Fibroblast of mammary gland (primary cell): ENCODE data around the gene MKNK1.

ENCODE experiments used
- DNase-seq: peaks from one replicate; pipeline ENCODE4 v3.0.0-alpha.2; 2010; ENCODE audit warnings: low read depth
- H3K4me3 ChIP-seq: 2 replicates; pipeline ENCODE4 v1.5.1; 2011; ENCODE audit warnings: low read depth, mild to moderate bottlenecking, low read length, moderate library complexity; ENCODE audit not compliant: control insufficient read depth
- TF ChIP-seq, protein P1 (sequence below): conservative IDR thresholded peaks from 2 replicates; pipeline ENCODE4 v1.5.1; 2011; ENCODE audit warnings: low read depth, low read length, inconsistent platforms; ENCODE audit not compliant: control insufficient read depth, insufficient read depth

Gene MKNK1

DNA sequence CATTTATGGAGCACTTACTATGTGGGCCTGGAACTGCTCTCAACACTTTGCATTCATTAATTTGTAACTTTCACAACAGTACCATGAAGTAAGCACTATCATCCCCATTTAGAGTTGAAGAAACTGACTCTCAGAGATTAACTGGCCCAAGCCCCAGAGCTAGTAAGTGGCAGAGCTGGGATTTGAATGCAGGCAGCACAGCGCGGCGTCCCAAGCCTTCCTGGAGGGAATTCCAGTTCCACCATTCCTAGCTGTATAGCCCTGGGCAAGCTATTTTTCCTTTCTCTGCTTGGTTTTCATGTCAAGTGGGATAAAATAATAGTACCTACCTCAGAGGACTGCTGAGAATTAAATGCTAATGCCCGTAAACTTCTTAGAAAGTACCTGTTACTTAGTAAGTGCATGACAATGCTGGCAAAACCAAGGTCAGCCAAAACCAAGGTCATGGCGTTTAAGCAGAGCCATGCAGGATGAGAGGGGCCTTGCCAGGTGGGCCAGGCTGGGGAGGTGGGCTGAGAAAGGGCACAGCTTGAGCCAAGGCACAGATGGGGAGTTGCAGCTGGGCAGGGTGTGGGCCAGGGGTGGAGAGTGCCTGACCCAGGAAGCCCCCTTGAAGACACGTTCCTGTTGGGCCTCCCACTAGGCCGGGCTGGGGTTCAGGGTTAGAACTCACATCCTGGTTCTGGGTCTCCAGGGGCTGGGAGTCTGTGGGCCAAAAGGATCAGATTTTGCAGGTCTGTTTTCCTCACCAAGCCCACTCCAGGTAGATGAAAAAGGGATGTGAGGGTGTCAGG is 48.0 kb downstream of the MKNK1 start:
- TF ChIP-seq, protein P1, sequence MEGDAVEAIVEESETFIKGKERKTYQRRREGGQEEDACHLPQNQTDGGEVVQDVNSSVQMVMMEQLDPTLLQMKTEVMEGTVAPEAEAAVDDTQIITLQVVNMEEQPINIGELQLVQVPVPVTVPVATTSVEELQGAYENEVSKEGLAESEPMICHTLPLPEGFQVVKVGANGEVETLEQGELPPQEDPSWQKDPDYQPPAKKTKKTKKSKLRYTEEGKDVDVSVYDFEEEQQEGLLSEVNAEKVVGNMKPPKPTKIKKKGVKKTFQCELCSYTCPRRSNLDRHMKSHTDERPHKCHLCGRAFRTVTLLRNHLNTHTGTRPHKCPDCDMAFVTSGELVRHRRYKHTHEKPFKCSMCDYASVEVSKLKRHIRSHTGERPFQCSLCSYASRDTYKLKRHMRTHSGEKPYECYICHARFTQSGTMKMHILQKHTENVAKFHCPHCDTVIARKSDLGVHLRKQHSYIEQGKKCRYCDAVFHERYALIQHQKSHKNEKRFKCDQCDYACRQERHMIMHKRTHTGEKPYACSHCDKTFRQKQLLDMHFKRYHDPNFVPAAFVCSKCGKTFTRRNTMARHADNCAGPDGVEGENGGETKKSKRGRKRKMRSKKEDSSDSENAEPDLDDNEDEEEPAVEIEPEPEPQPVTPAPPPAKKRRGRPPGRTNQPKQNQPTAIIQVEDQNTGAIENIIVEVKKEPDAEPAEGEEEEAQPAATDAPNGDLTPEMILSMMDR: no peak
- DNase-seq: no peak
- H3K4me3 ChIP-seq: no peak overlapping the region

DNA sequence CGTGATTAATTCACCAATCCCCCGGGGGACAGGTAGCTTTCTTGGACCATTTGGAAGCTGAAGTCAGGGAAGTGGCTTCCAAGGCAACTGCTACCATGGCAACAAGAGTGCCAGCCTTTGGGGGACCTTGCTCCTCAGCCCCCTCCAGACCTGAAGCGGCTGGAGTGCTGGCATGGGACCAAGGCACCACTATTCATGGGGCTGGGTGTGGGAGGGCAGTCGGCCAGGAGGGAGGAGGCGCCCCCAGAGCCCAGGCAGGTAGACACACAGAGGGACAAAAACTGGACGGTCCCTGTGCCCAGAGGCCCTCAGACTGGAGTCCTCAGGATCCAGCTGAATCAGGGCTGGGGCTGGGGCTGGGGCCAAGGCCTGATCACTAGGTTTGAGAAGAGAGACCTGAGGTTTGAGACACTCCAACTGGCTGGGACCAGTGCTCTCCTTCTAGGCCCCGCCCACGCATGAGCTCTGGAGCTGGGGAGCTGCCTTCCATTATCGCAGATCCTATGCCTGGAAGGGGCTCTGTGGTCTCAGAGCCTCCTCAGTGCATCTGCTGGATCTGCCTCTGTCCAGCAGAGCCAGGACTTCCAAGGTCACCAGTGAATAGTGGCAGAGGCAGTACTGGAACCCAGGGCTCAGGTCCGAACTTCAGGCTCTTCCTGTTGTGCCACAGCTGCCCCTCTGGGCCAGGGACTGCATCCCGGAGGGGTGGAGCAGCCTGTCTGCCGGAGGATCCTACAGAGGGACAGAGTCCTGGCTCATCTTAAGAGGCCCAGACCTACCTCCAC is 49.3 kb downstream of the MKNK1 start:
- H3K4me3 ChIP-seq: no peak overlapping the region
- TF ChIP-seq, protein P1: no peak
- DNase-seq: no peak

GRCh38 chr1:46554236-46554596 is 49.9 kb downstream of the MKNK1 start:
- DNase-seq: no peak
- no peak overlapping the region for H3K4me3 ChIP-seq
- TF ChIP-seq, protein P1: no peak

DNA sequence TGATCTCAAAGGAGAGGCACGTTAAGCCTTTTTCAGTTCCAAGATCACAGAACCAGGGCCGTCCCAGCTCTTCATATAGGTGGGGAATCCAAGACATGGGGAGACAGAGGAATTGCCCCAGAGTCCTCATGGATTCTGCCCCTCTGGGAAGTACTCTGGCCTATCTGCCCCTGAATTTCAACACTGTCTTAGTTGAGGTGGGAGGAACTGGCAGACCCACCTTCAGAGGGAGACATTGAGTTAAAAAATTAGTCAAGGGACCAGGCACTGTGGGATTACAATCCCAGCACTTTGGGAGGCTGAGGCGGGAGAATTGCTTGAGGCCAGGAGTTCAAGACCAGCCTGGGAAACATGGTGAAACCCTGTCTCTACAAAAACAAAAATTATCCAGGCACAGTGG is 50.6 kb downstream of the MKNK1 start:
- H3K4me3 ChIP-seq: no peak overlapping the region
- TF ChIP-seq, protein P1: no peak
- no peak for DNase-seq

DNA sequence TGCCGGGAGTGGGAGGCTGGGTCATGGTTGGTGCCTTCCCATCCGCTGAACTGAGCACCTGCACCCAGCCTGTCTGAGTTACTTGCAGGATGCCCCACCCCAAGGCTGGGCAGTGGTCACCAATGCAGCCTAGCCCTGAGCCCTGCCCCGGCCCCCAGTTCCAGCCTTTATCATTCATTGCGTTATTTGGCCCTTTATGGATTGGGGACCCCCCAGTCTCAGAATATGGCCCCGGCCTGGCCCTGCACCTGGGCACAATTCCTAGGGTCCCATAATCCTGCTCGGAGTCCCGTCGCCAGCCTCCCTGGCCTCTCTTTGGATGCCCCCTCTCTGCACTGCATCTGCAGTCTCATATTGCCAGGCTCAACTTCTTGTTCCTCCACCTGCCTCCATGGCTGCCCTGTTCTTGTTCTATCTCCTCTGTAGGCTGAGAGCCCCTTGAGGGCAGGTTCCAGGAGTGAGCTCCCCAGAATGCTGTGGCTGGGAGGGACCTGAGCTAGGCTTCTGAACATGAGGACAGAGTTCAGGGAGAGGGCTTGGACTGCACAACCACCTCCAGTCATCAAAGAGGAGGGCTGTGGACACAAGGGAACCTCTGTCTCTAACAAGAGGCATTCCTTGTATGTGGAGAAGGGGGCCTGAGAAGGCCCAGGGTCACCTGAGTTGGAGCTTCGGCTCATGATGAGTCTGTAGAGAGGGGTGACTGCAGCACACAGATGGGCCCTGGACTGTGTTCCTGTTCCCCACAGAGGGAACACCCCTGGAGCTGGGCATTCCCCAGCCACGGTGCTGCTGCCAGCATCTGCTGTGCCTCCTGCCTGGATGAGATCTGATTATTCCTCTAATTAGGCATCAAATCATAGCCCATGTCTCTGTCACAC is 51.5 kb downstream of the MKNK1 start:
- no peak for DNase-seq
- H3K4me3 ChIP-seq: no peak overlapping the region
- TF ChIP-seq, protein P1: no peak

DNA sequence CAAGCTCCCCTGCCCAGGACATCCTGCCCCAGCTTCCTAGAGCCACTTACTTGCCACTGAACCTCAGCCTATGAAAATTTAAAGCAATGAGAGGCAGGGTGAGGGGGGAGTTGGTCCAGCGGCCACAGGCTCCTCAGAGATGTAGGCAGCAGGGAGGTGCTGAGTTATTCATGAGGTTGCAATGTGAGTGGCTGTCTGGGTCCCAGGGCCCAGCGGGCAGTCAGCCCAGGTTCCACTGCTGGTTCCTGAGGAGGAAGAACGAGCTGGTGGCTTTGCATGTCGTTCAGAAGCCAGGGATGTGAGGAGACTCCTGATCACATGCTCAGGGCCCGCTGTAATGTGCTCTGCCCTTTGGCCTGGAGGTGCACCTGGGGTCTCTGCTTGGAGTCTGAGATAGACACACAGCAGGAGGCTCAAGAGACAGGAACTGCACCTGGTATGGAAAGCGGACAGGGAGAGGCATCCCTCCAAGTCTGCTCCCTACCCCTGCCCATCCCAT is 52.4 kb downstream of the MKNK1 start, which contains the start of gene KNCN:
KNCN (minus strand) TSS at position 51 of the 499 bp plus-strand sequence. CDS start 432 bp downstream, outside the sequence.
- TF ChIP-seq, protein P1: no peak
- no peak for DNase-seq
- no peak within 1 kb of the TSS for H3K4me3 ChIP-seq
